GM12872 (cell line): ENCODE data around the gene URB1.

Experiments used
- TF ChIP-seq, protein P1 (sequence below): IDR thresholded peaks from 3 replicates; pipeline ENCODE4 v1.5.1; 2011; ENCODE audit warnings: low read depth, mild to moderate bottlenecking, low read length, moderate library complexity; ENCODE audit not compliant: insufficient read depth

Gene URB1

DNA sequence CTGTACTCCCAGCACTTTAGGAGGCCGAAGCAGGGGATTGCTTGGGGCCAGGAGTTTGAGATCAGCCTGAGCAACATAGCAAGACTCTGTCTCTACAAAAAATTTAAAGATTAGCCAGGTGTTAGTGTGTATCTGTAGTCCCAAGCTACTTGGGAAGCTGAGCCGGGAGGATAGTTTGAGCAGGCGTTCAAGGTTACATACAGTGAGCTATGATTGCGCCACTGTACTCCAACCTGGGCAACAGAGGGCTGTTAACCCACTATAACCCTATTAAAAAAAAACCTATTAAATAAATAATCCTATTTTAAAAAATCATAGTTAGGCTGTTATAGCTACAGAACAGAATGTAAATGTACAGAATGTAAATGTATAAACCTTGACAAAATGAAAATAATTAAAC is 116.1 kb downstream of the URB1 start:
- TF ChIP-seq, protein P1, sequence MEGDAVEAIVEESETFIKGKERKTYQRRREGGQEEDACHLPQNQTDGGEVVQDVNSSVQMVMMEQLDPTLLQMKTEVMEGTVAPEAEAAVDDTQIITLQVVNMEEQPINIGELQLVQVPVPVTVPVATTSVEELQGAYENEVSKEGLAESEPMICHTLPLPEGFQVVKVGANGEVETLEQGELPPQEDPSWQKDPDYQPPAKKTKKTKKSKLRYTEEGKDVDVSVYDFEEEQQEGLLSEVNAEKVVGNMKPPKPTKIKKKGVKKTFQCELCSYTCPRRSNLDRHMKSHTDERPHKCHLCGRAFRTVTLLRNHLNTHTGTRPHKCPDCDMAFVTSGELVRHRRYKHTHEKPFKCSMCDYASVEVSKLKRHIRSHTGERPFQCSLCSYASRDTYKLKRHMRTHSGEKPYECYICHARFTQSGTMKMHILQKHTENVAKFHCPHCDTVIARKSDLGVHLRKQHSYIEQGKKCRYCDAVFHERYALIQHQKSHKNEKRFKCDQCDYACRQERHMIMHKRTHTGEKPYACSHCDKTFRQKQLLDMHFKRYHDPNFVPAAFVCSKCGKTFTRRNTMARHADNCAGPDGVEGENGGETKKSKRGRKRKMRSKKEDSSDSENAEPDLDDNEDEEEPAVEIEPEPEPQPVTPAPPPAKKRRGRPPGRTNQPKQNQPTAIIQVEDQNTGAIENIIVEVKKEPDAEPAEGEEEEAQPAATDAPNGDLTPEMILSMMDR, result no peak

GRCh38 chr21:32270748-32271147 is 122.1 kb downstream of the URB1 start:
- TF ChIP-seq, protein P1, result no peak

DNA sequence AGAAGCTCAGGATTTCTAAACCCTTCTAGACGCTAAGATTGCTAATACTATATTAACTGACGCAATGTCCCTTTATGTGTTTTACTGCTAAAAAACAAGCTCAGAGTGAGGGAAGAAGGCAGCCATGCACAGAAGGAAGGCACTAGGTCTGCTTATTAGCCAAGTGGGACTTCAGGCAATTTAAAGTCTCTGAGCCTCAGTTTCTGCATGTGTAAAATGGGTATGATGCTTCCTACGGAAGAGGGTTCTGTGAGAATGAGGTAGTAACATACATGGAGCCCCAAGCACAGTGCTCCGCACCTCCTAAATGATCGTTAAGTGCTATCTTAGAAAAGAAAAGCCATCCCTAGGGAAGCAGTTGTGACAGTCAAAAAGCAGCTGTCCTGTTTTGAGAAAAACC is 130.9 kb downstream of the URB1 start:
- TF ChIP-seq, protein P1, result no peak
